ENCODE results near the gene TNS3.

DNA sequence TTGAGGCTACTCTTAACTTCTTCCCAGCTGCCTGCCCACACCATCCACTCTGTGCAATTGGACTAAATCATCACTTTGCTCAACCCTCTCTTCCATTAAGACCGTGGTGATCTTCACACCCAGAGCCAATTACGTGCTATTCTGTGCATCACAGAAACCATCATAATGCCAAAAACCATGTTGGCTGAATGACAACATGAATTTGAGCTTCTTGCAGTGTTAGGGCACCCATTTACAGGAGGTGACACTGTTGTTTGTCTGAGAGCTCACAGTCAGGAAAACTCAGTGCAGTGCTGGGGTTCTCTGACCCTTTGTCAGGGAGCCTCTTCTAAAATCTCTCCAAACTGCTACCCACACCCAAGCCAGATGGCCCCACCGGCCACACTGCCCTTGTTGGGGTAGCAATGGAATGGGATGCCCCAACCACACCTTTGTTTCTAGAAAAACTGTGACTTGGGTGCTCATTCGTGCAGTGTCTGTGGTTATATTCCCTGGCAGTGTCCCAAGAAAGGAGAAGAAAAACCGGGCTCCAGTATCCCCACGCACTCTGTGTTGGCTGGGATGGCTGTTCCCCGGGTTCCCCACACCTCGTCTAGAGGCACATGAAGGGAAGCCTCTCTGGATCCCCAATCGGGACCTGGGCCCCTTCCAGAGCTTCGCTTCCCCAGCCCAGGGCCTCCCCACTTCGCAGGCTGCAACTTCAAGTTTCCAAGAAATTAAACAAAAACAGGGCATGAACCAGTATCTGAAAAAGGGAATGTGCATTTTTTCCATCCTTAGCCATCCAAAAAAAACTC lies 2.0 kb upstream of the TNS3 start:
- TF ChIP-seq EP300 (IDR thresholded peaks at IDR 0.05; ENCODE audit: low read length) (no peak), SPI1 (IDR thresholded peaks at IDR 0.05; ENCODE audit: borderline replicate concordance, low read depth, low read length) (no peak), CHD2 (IDR thresholded peaks at IDR 0.05; ENCODE audit: low read depth, low read length) (no peak), CREB1 (IDR thresholded peaks at IDR 0.05) (no peak), CREB1 (CRISPR knock-in tag; IDR thresholded peaks at IDR 0.05) (no peak), EZH2 (IDR thresholded peaks at IDR 0.05; ENCODE audit: borderline replicate concordance, low read depth, low read length) (no peak), POLR2A (conservative IDR thresholded peaks at IDR 0.05) (no peak), CREM (IDR thresholded peaks at IDR 0.05; ENCODE audit: low read depth) (no peak), RAD51 (IDR thresholded peaks at IDR 0.05; ENCODE audit: borderline replicate concordance, low read depth) (no peak), LARP7 (IDR thresholded peaks at IDR 0.05) (no peak), ZNF41 (CRISPR knock-in tag; conservative IDR thresholded peaks at IDR 0.05) (no peak), KAT8 (IDR thresholded peaks at IDR 0.05; ENCODE audit: low read depth) (no peak)
